OCI-LY1 (cell line): ENCODE measurements around the gene RECQL5.

Experiments used
- CTCF ChIP-seq: fragments of 200-600 bp; sonication (generic), shearing (Covaris generic); IDR thresholded peaks from 2 replicates; pipeline ENCODE4 v1.5.1; 2017; ENCODE audit warnings: mild to moderate bottlenecking, antibody characterized with exemption, low read length, moderate library complexity, mixed read lengths
- EZH2 ChIP-seq: fragments of 200-600 bp; sonication (generic), shearing (Covaris generic); IDR thresholded peaks from 2 replicates; pipeline ENCODE4 v1.8.0; 2017; ENCODE audit warnings: borderline replicate concordance, mixed run types, mild to moderate bottlenecking, antibody characterized with exemption, low read length, moderate library complexity, mixed read lengths

DNA sequence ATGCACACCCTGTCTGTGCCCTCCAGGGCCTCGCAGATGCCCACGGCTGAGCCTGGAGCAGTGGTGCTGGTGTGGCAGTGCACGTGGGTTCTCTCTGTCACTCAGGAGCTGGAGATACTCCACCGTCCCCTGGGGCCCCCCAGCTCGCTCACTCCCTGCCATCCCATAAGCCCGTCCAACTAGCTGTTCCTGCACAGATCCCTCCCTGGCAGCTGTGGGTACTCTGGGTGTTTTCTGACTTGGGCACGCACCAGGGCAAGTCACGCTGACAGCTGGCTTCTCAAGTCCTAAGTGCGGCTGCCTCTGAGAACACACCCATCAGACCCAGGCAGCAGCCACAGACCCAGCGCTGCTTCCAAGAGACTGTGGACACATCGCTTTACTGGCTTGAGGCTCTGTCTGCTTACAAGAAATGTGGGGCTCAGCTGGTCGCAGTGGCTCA is 28.9 kb upstream of the RECQL5 start:
- TF ChIP-seq CTCF (no peak), EZH2 (no peak)
